Thymus (tissue), 11 donors: ENCODE results near the gene SCAMP1. TPM values are rescaled to one million over a fixed set of nuclear protein-coding genes. Genes with fewer than 3 reads are reported as not detected.

Experiments
- DNase-seq, 9 donors: peaks; one replicate each; pipeline ENCODE4 v3.0.0-alpha.2; 2013; ENCODE audit warnings: low spot score in 9 of 9, low read depth in 6 of 9, missing footprints in 1 of 9
- H3K27ac ChIP-seq, 2 donors: one replicate each; pipeline ENCODE4 v1.5.1; 2013; ENCODE audit warnings: control low read depth in 1 of 2, low read depth in 1 of 2, low read length in 1 of 2, mild to moderate bottlenecking in 1 of 2, moderate library complexity in 1 of 2
- H3K27me3 ChIP-seq, 2 donors: one replicate each; pipeline ENCODE4 v1.5.1; 2013; ENCODE audit warnings: low read length in 1 of 2; ENCODE audit not compliant: control insufficient read depth in 2 of 2, insufficient read depth in 1 of 2
- H3K36me3 ChIP-seq, 2 donors: one replicate each; pipeline ENCODE4 v1.5.1; 2013; ENCODE audit warnings: low read length in 1 of 2, mild to moderate bottlenecking in 1 of 2, moderate library complexity in 1 of 2; ENCODE audit not compliant: control insufficient read depth in 2 of 2, insufficient read depth in 2 of 2
- H3K4me1 ChIP-seq, 2 donors: one replicate each; pipeline ENCODE4 v1.5.1; 2013; ENCODE audit warnings: low read length in 2 of 2; ENCODE audit not compliant: control insufficient read depth in 2 of 2, insufficient read depth in 2 of 2
- H3K4me3 ChIP-seq, 2 donors: one replicate each; pipeline ENCODE4 v1.5.1; 2013; ENCODE audit warnings: low read length in 2 of 2, control low read depth in 1 of 2, mild to moderate bottlenecking in 1 of 2
- H3K9me3 ChIP-seq, 2 donors: one replicate each; pipeline ENCODE4 v1.5.1; 2013; ENCODE audit warnings: low read length in 1 of 2, mild to moderate bottlenecking in 1 of 2; ENCODE audit not compliant: control insufficient read depth in 2 of 2, insufficient read depth in 1 of 2
- WGBS: extraction: QIAGEN DNeasy Blood & Tissue Kit; methylation state at CpG from one replicate; pipeline ENCODE4 v1.1.7; 2013; 5-methylcytosine and 5-hydroxymethylcytosine counted together
- polyA plus RNA-seq: library from polyadenylated mRNA; stranded (reverse); fragments of 200-250 nt; gene quantifications from one replicate; pipeline ENCODE4 v1.2.3, GENCODE V29; 2013
- total RNA-seq: library from RNA; stranded (reverse); fragments of 120-200 nt; gene quantifications from one replicate; pipeline ENCODE4 v1.2.4, GENCODE V29; 2013
- donor health status: healthy.

The SCAMP1 gene
- total and polyA plus RNA-seq, 2 donors = 15.1 to 26.6 TPM

DNA sequence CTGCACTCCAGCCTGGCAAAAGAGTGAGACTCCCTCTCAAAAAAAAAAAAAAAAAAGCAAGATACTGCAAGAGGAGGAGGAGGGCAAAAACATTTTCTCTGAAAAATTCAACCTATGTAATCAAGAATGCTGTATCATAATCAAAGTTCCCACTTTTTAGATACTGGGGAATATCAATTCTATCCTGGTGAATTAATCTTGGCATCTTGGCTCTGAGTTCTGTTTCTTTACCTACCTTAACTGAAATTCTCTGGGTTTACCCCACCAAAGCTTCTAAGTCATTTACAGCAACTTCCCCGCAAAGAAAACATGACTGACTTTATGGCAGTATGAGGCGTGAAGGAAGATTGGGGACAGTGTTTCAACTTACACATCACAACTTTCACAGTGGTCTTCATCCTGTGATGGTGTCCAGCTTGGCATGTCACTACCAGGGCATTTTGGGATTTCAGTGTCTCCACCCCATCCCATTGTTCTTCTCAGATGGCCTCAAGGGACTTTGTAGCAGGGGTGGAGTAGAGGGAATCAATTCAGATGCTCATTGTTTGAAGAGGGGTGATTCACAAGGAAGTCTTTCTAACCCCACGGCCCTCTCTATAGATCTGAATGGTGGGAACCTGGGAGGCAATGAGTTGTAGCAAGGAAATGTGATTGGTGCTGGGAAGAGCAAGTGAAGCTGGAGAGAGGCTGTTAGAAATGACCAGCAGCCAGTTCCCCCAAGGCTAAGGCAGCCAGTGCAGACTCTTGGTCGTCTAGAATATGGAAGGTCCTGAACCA lies 130.5 kb downstream of the SCAMP1 start:
- Histone ChIP-seq H3K36me3 (peaks cover 5 to 13% of the 10 kb centered on the region in 2 donors), H3K27me3 (no peaks in the 10 kb centered on the region), H3K27ac (no peak overlapping the region), H3K4me1 (peaks cover 0 to 20% of the 10 kb centered on the region in 2 donors), H3K9me3 (no peaks in the 10 kb centered on the region), H3K4me3 (no peak overlapping the region)
- WGBS = 96% methylated on average over 4 of the region's 4 CpGs
- DNase-seq = no peak

GRCh38 chr5:78492224-78492623 lies 131.8 kb downstream of the SCAMP1 start:
- no peaks in the 10 kb centered on the region for H3K27me3 ChIP-seq
- no peak for DNase-seq
- H3K36me3 ChIP-seq = peaks cover 5 to 10% of the 10 kb centered on the region in 2 donors
- 98% methylated on average over 2 of the region's 2 CpGs for WGBS
- H3K4me3 ChIP-seq = no peak overlapping the region
- H3K27ac ChIP-seq = no peak overlapping the region
- H3K4me1 ChIP-seq = peaks cover 0 to 21% of the 10 kb centered on the region in 2 donors
- H3K9me3 ChIP-seq = no peaks in the 10 kb centered on the region

DNA sequence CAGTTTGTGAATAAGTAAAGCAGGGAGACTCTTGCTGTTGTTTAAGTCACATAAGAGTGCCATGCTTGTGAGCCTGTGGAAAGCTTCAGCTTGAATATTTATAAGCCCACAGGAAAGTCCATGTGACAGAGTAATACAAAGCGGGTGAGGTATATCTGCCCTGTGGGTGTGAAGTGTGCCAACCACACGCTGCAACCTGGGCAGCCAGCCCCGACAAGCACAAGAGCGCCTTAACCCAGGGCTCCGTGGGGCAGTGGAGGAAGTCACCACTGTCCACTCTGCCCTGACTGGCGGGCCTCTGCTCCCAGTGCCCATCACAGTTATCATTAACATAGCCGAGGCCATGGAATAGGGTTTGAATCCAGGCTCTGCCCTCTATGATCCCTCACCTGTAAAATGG lies 132.2 kb downstream of the SCAMP1 start:
- no peak for DNase-seq
- H3K27me3 ChIP-seq = no peaks in the 10 kb centered on the region

DNA sequence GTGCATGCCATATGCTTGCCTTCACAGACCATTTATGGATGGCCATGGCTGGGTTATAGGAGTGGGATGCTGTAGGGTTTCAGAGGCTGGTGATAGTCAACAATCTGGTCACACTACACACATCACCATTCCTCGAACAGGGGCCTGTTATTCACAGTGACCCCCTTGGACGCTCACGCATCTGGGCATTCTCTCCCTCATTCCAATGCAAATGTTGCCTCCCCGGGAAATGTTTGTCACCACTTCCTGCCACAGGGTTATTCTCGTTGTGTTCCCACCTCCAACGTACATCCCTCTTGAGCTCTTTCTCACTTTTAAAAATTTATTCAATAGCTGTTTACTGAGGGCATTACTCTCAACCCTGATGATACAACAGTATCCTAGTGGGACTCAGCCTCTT lies 135.4 kb downstream of the SCAMP1 start:
- Histone ChIP-seq H3K9me3 (no peaks in the 10 kb centered on the region), H3K36me3 (no peaks in the 10 kb centered on the region), H3K4me3 (no peak overlapping the region), H3K4me1 (peaks cover 0 to 16% of the 10 kb centered on the region in 2 donors), H3K27me3 (no peaks in the 10 kb centered on the region), H3K27ac (no peak overlapping the region)
- DNase-seq = no peak
- WGBS = 28% methylated on average over 6 of the region's 6 CpGs

More for the DNA sequence above, 132.2 kb downstream of the SCAMP1 start:
- Histone ChIP-seq H3K36me3 (peaks cover 5 to 10% of the 10 kb centered on the region in 2 donors), H3K9me3 (no peaks in the 10 kb centered on the region), H3K4me1 (peaks cover 0 to 21% of the 10 kb centered on the region in 2 donors), H3K27ac (no peak overlapping the region), H3K4me3 (no peak overlapping the region)
- 98% methylated on average over 7 of the region's 7 CpGs for WGBS

GRCh38 chr5:78496373-78496772 lies 136.0 kb downstream of the SCAMP1 start:
- H3K9me3 ChIP-seq = no peaks in the 10 kb centered on the region
- H3K27me3 ChIP-seq = no peaks in the 10 kb centered on the region
- peaks cover 0 to 16% of the 10 kb centered on the region in 2 donors for H3K4me1 ChIP-seq
- H3K36me3 ChIP-seq = no peaks in the 10 kb centered on the region
- no peak for DNase-seq
- no peak overlapping the region for H3K27ac ChIP-seq
- H3K4me3 ChIP-seq = no peak overlapping the region

DNA sequence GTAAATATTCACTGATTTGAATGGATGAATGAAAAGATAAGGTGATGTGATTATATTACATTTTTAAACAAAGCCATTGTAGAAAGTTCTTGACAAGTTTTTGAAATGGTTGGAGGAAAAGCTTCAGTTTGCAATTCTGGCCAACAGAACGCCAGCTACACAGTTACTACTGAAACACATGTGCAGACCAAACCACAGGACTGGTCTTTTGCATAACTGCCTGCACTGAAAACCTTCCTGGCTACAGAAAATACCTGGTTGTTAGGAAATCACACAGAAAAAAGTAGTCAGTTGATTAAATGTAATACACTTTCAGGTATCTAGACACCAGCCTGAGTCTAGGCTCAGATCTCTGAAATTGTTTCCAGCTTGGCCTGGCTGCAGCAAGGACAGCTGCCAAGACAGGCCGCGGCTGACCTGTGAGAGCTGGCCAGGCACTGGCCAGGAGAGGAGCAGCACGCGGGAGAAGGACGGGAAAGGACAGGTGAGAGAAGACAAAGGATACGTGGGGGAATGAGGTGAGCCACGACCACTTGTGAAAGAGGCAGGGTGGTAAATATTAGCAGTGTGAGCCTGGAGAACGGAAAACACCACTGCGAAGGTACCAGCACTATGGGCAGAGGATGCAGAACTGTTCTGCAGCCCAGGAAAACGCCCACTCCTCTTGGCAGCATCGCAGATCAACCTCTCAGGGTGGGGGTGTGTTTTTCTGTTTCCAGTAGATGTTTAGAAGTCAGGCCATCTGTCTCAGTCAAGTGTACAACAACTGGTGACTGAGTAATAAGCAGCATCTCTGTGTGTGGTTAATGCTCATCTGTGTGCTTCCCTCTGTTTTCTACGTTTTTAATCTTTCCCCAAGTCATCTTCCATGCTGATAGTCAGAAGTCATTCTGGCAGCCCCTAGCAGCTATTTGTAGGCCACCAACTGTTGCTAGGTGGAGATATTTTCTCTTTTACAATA lies 137.4 kb downstream of the SCAMP1 start:
- H3K27me3 ChIP-seq = no peaks in the 10 kb centered on the region
- no peak overlapping the region for H3K27ac ChIP-seq
- no peak overlapping the region for H3K4me3 ChIP-seq
- DNase-seq = no peak
- H3K9me3 ChIP-seq = no peaks in the 10 kb centered on the region
- WGBS = 61% methylated on average over 13 of the region's 13 CpGs
- peaks cover 0 to 16% of the 10 kb centered on the region in 2 donors for H3K4me1 ChIP-seq
- H3K36me3 ChIP-seq = no peaks in the 10 kb centered on the region

DNA sequence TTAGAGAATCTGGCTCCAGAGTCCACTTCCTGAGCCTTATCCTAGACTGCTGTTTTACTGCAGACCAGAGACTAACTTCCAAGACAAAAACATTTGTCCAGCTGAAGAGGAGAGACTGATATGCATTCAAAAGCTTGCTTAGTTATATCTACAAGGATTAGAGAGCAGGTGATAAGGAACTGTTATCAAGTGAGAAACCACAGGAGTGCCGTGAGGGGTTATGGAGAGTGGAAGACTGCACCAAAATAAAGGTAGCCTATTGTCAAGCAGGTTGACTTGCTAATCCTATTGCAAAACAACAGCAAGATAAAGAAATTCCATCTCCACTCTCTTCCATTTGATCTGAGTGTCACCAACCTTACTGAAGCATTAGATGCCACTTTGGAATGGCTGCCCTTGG lies 139.1 kb downstream of the SCAMP1 start:
- WGBS = 56% methylated on average over 1 of the region's 1 CpG

GRCh38 chr5:78500028-78500427 lies 139.6 kb downstream of the SCAMP1 start:
- WGBS = over 99% methylated on average over 2 of the region's 2 CpGs
- H3K4me1 ChIP-seq = peaks cover 0 to 22% of the 10 kb centered on the region in 2 donors
- H3K27me3 ChIP-seq = no peaks in the 10 kb centered on the region
- H3K27ac ChIP-seq = no peak overlapping the region
- no peaks in the 10 kb centered on the region for H3K36me3 ChIP-seq
- no peak overlapping the region for H3K4me3 ChIP-seq
- no peak for DNase-seq
- peaks cover 0 to 2% of the 10 kb centered on the region in 2 donors for H3K9me3 ChIP-seq

More for the DNA sequence above, 139.1 kb downstream of the SCAMP1 start:
- no peaks in the 10 kb centered on the region for H3K27me3 ChIP-seq
- H3K4me1 ChIP-seq = peaks cover 0 to 17% of the 10 kb centered on the region in 2 donors
- no peak overlapping the region for H3K27ac ChIP-seq
- no peaks in the 10 kb centered on the region for H3K36me3 ChIP-seq
- H3K4me3 ChIP-seq = no peak overlapping the region
- no peak for DNase-seq
- H3K9me3 ChIP-seq = no peaks in the 10 kb centered on the region

DNA sequence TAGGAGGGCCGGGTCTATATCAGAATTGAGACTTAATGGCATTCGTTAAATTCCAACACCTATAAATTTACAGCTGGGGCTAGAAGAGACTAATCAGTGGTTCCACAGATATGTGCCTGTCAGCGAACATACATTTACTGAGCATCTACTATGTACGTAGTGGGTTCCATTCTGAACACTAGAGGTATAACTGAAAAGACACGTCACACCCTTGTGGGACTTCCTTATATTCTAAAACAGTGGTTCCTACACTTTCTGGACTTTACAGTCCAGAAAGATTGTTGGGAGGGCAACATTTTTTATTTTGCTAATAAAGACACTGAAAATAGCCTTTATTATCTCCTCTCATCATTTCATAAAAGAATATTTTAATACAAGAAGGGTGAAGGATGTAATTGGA lies 140.5 kb downstream of the SCAMP1 start:
- Histone ChIP-seq H3K4me1 (peaks cover 0 to 24% of the 10 kb centered on the region in 2 donors), H3K36me3 (no peaks in the 10 kb centered on the region), H3K27ac (no peak overlapping the region), H3K27me3 (no peaks in the 10 kb centered on the region), H3K9me3 (peaks cover 0 to 2% of the 10 kb centered on the region in 2 donors), H3K4me3 (no peak overlapping the region)
- 99% methylated on average over 5 of the region's 5 CpGs for WGBS
- no peak for DNase-seq
